Islet of Langerhans (tissue), 1 donor: ENCODE measurements around the gene CRB1.
"Not testable (repeated sequence)": the region's sequence is repeated elsewhere in the genome, so short reads cannot be mapped to it uniquely, and the experiment has no call there.

Experiments
- FAIRE-seq: peaks from one replicate; lab custom pipeline; 2011; peaks lifted over from hg19 to GRCh38; lab: Jason Lieb, UNC

The CRB1 gene

GRCh38 chr1:197402189-197402588, 134.1 kb downstream of the CRB1 start:
- FAIRE-seq: no peak

- FAIRE-seq: not testable (repeated sequence)
Measured at GRCh38 chr1:197404774-197405173, 136.7 kb downstream of the CRB1 start.

GRCh38 chr1:197405614-197406013, 137.6 kb downstream of the CRB1 start:
- not testable (repeated sequence) for FAIRE-seq

- no peak for FAIRE-seq
Measured at GRCh38 chr1:197413564-197413963, 145.5 kb downstream of the CRB1 start.

- no peak for FAIRE-seq
Measured at GRCh38 chr1:197415221-197415620, 147.2 kb downstream of the CRB1 start.

GRCh38 chr1:197418693-197419092, 150.6 kb downstream of the CRB1 start:
- FAIRE-seq: no peak

GRCh38 chr1:197422993-197423392, 154.9 kb downstream of the CRB1 start:
- no peak for FAIRE-seq

GRCh38 chr1:197424380-197424779, 156.3 kb downstream of the CRB1 start:
- FAIRE-seq: no peak

- FAIRE-seq: no peak
Measured at GRCh38 chr1:197429372-197429771, 161.3 kb downstream of the CRB1 start.

- no peak for FAIRE-seq
Measured at GRCh38 chr1:197435224-197435623, 167.2 kb downstream of the CRB1 start.

GRCh38 chr1:197437601-197438000, 169.5 kb downstream of the CRB1 start:
- no peak for FAIRE-seq

GRCh38 chr1:197438010-197438790, 170.1 kb downstream of the CRB1 start:
- no peak for FAIRE-seq

- FAIRE-seq: no peak
Measured at GRCh38 chr1:197439708-197440280, 171.7 kb downstream of the CRB1 start.

- no peak for FAIRE-seq
Measured at GRCh38 chr1:197440715-197441114, 172.7 kb downstream of the CRB1 start.

- FAIRE-seq: no peak
Measured at GRCh38 chr1:197441999-197442414, 174.0 kb downstream of the CRB1 start.

GRCh38 chr1:197444755-197445154, 176.7 kb downstream of the CRB1 start:
- FAIRE-seq: no peak

- FAIRE-seq: no peak
Measured at GRCh38 chr1:197448121-197448779, 180.2 kb downstream of the CRB1 start.

GRCh38 chr1:197451381-197451780, 183.3 kb downstream of the CRB1 start:
- no peak for FAIRE-seq

GRCh38 chr1:197453376-197454058, 185.5 kb downstream of the CRB1 start:
- FAIRE-seq: no peak

- no peak for FAIRE-seq
Measured at GRCh38 chr1:197462539-197462938, 194.5 kb downstream of the CRB1 start.

GRCh38 chr1:197463142-197463541, 195.1 kb downstream of the CRB1 start:
- no peak for FAIRE-seq

- no peak for FAIRE-seq
Measured at GRCh38 chr1:197464044-197464443, 196.0 kb downstream of the CRB1 start.
